Cardiac fibroblast (primary cell): ENCODE measurements around the gene COL19A1.
A peak's percentile ranks its signal among the peaks of the same experiment; 100 is the strongest.

Experiments
- DNase-seq, 2 donors: peaks; one replicate each; pipeline versions ENCODE4 v3.0.0 to v3.0.0-alpha.2; 2010; ENCODE audit warnings: low read depth in 2 of 2
- H3K4me3 ChIP-seq, 2 donors: replicated peaks in 1 of 2; 1 replicate in 1 of 2; 2 replicates in 1 of 2; pipeline ENCODE4 v1.5.1; 2011; ENCODE audit warnings: low read depth in 2 of 2, low read length in 2 of 2, mild to moderate bottlenecking in 2 of 2, moderate library complexity in 1 of 2
- TF ChIP-seq, protein P1 (sequence below): IDR thresholded peaks from one replicate; pipeline ENCODE4 v1.5.1; 2011; ENCODE audit warnings: low read depth, mild to moderate bottlenecking, low read length, inconsistent platforms

Gene COL19A1

DNA sequence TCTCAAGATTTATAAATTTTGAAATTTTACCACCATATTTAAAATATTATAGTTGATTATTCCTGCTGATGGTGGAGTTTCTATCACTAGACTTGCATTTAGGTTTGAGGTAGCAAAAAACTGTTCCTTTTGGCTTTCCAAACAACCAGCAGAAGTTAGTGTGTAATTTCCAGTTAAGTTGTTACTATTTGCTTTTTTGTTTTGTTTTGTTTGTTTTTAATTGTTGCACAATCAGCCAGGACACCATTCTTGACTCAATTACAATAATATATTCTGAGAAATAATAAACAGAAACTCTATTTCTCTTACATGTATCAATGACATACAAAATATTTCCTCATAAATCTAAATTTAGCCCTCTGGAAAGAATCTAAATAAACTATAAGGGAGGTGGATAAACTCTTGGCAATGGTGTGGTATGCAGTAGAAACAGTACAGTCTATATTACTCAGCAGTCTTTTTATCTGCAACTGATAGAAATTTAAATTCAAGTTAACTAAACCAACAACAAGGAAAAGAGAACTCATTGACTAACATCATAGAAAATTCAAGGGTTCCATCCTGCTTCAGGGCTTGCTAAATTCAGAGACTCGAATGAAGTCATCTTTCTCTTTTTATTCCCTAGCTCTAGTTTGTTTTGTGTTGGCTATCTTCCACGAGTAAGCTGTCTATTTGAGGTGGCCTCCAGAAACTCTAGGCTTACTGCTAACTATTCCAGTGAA lies 19.4 kb upstream of the COL19A1 start:
- DNase-seq, result peak; percentile 15 to 29
- TF ChIP-seq, protein P1, sequence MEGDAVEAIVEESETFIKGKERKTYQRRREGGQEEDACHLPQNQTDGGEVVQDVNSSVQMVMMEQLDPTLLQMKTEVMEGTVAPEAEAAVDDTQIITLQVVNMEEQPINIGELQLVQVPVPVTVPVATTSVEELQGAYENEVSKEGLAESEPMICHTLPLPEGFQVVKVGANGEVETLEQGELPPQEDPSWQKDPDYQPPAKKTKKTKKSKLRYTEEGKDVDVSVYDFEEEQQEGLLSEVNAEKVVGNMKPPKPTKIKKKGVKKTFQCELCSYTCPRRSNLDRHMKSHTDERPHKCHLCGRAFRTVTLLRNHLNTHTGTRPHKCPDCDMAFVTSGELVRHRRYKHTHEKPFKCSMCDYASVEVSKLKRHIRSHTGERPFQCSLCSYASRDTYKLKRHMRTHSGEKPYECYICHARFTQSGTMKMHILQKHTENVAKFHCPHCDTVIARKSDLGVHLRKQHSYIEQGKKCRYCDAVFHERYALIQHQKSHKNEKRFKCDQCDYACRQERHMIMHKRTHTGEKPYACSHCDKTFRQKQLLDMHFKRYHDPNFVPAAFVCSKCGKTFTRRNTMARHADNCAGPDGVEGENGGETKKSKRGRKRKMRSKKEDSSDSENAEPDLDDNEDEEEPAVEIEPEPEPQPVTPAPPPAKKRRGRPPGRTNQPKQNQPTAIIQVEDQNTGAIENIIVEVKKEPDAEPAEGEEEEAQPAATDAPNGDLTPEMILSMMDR, result no peak
- H3K4me3 ChIP-seq, result no peak overlapping the region

DNA sequence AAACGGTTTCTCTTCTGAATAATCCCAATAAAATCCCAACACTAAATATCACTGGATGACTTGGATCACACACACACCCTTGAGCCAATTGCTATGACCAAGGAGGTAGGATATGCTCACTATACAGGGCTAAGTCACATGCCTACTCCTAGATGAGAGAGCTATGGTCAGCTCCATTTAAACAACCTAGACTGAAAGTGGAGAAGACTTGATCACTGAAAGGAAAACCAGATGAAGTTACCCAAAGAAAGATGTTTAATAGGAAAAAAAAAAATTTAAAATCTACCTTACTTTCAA lies 18.9 kb upstream of the COL19A1 start:
- H3K4me3 ChIP-seq, result no peak overlapping the region
- TF ChIP-seq, protein P1, result no peak
- DNase-seq, result no peak

DNA sequence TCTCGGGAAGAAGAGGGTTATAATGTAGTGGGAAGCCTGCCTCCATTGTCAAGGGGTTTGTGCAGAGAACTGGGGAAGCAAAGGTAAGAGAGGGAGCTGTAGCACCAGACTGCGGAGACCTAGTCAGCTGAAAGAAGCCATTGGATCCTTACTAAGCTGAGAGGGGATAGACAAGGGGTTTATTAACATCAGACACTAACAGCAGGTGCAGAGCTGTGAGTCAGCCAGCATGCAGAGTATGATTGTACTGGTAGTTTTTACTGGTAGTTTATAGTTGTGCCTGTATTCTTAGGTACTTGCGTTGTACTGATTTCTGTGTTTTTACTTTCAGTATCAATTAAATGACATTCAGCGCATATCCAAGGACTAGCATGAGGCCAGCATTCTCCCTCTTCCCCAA lies 17.8 kb upstream of the COL19A1 start:
- H3K4me3 ChIP-seq, result no peak overlapping the region
- TF ChIP-seq, protein P1, result no peak
- DNase-seq, result no peak

DNA sequence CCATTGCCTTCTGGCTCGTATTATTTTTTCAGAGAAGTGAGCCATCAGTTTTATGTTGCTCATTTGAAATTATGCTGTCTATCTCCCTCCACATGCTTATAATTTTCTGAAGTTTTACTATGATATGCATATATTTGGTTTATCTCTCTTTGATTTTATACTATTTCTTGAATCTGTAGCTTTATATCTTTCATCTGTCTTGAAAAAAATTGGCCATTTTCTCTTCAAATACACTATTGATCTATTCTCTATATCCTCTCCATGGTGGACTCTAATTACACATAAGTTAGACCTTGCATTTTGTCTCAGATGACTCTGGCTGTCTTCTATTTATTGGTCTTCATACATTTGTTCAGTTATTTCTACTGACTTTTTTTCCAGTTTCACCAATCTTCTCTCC lies 13.7 kb upstream of the COL19A1 start:
- H3K4me3 ChIP-seq, result no peak overlapping the region
- TF ChIP-seq, protein P1, result no peak
- DNase-seq, result no peak

DNA sequence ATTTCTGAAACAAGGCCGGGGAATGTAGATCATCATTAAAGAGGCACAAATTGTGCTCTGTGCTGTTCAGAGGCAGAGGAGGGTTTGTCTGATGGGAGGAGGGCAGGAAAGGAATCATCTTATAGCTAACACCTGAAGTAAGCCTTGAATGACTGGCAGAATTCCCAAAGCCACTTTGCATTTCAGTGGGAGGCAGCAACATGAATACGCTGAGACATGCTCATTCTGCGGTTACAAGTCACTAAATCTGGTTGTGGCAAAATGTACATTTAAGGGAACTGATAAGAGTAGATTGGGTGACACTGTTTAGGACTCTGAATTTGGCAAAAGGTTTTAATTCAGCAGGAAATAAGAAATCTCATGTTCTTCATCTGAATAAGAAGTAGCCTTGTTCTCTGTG lies 4.4 kb upstream of the COL19A1 start:
- DNase-seq, result no peak
- TF ChIP-seq, protein P1, result no peak
- H3K4me3 ChIP-seq, result no peak overlapping the region

DNA sequence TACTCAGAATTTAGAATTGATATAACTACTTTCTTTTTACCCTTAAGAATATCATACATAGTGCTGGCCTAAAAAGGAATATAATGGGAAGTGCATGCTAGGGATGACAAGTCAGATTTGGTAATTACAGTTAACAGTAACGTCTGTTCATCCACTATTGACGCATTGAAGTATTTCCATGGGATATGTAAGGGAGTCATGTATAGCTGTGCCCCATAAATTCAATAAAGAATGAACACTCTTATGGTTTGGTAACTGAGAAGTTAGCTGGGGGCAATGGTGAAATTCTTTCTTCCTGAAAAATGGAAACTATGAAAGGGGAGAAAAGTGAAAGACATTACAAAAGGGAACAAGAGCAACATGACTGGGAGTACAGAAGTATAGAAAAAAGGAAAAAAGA lies 2.6 kb upstream of the COL19A1 start:
- TF ChIP-seq, protein P1, result no peak
- no peak overlapping the region for H3K4me3 ChIP-seq
- no peak for DNase-seq

DNA sequence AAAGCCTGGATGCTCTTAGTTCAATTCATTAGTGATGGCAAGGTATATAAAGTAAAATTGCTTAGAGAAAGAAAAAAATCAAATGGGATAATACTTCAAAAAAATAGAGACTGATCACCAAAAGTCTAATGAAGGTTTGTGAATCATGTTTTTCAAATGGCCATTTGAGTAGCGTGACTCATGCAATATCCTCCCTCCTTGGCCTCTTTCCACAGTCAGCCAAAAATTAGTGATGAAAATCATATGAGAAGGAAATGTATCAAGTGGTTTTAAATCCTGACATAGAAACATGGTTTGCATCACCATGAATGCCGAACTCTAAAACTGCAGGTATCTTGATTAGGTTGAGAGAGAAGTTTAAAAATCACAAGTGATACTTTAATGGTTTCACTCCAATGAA lies 1.2 kb upstream of the COL19A1 start:
- DNase-seq, result peak; percentile 57 to 79
- no peak overlapping the region for H3K4me3 ChIP-seq
- TF ChIP-seq, protein P1, result no peak
